Body of pancreas (tissue), 4 donors: ENCODE measurements around the gene TTC16.

Source experiments
- POLR2A ChIP-seq, 3 donors: fragments of 450-650 bp; IDR thresholded peaks; one replicate each; pipeline ENCODE4 v1.6.1; 2016; ENCODE audit warnings: antibody characterized with exemption in 3 of 3, mild to moderate bottlenecking in 2 of 3
- TF ChIP-seq, protein P1 (sequence below), 7 experiments: fragments of 450-650 bp in 4 of 7; fragments of 200-600 bp in 3 of 7; sonication (generic) in 3 of 7; IDR thresholded peaks; one replicate each; pipeline ENCODE4 v1.5.1; 2016 to 2019; ENCODE audit warnings: antibody characterized with exemption in 7 of 7

DNA sequence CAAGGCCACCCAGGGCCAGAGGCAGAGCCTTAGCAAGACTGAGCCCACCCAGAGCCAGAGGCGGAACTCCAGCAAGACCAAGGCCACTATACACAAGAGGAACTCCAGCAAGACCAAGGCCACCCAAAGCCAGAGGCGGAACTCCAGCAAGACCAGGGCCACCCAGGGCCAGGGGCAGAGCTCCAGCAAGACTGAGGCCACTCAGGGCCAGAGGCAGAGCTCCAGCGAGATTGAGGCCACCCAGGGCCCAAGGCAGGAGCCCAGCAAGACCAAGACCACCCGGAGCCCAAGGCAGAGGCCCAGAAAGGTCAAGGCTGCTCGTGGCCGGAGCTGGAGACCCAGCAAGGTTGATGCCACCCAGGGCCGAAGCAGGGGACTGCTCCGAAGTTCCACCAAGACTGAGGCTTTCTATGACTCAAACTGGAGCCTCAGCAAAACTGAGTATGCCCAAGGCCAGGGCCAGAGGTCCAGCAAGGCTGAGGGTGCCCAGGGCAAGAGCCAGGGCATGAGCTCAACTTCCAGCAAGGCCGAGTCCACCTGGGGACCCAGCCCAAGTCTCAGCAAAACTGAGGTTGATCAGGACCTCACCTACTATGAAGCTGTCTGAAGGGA, 15.0 kb downstream of the TTC16 start:
- TF ChIP-seq, protein P1, sequence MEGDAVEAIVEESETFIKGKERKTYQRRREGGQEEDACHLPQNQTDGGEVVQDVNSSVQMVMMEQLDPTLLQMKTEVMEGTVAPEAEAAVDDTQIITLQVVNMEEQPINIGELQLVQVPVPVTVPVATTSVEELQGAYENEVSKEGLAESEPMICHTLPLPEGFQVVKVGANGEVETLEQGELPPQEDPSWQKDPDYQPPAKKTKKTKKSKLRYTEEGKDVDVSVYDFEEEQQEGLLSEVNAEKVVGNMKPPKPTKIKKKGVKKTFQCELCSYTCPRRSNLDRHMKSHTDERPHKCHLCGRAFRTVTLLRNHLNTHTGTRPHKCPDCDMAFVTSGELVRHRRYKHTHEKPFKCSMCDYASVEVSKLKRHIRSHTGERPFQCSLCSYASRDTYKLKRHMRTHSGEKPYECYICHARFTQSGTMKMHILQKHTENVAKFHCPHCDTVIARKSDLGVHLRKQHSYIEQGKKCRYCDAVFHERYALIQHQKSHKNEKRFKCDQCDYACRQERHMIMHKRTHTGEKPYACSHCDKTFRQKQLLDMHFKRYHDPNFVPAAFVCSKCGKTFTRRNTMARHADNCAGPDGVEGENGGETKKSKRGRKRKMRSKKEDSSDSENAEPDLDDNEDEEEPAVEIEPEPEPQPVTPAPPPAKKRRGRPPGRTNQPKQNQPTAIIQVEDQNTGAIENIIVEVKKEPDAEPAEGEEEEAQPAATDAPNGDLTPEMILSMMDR (IDR thresholded peaks at IDR 0.05), result no peak
- no peak for TF ChIP-seq POLR2A (IDR thresholded peaks at IDR 0.05)
